Brain microvascular endothelial cell (primary cell): ENCODE data around the gene C3orf20.

Source experiments
- DNase-seq: peaks from one replicate; pipeline ENCODE4 v3.0.0-alpha.2; 2020
- H3K27ac ChIP-seq: fragments of 250-450 bp; sonication (Bioruptor Pico); 2 replicates; pipeline ENCODE4 v1.5.1; 2020; ENCODE audit warnings: mild to moderate bottlenecking, moderate library complexity
- H3K27me3 ChIP-seq: fragments of 250-450 bp; sonication (Bioruptor Pico); replicated peaks from 2 replicates; pipeline ENCODE4 v1.5.1; 2020; ENCODE audit warnings: mild to moderate bottlenecking
- H3K36me3 ChIP-seq: fragments of 250-450 bp; sonication (Bioruptor Pico); replicated peaks from 2 replicates; pipeline ENCODE4 v1.5.1; 2020; ENCODE audit warnings: mild to moderate bottlenecking
- H3K4me3 ChIP-seq: 2 replicates; pipeline ENCODE4 v1.5.1; 2011; ENCODE audit warnings: low read depth, mild to moderate bottlenecking, control low read depth, low read length, moderate library complexity
- CTCF ChIP-seq: IDR thresholded peaks from 2 replicates; pipeline ENCODE4 v1.5.1; 2011; ENCODE audit warnings: low read depth, mild to moderate bottlenecking, moderate library complexity, low read length, control low read depth, inconsistent platforms; ENCODE audit errors: missing control alignments
- in situ Hi-C: cut with HindIII; loops from 2 replicates; pipeline ENCODE4 v1.10.0; 2017; ENCODE audit warnings: low sequenced_read_pairs, low pct_ligation_motif_present

The C3orf20 gene

DNA sequence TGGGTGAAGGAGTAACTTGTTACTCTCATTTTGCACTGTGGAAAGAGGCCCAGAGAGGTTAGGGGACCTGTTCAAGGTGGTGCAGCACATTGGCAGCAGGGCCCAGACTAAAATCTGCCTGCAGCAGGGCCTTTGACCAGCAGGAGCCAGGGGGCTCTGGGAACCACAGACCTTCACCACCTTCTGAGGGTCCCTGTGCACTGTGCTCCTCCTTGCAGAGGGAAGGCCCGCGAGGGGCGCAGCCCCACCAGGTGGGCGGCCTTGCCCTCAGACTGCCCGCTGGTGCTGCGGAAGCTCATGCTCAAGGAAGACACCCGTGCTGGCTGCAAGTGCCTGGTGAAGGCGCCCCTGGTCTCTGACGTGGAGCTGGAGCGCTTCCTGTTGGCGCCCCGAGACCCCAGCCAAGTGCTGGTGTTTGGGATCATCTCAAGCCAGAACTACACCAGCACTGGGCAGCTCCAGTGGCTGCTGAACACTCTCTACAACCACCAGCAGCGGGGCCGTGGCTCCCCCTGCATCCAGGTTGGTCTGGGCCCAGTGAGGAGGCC lies 82.3 kb downstream of the C3orf20 start:
- DNase-seq: no peak
- in situ Hi-C loops: no loop called here
- no peak for TF ChIP-seq CTCF
- H3K36me3 ChIP-seq: no peaks in the 10 kb centered on the region
- H3K27me3 ChIP-seq: no peaks in the 10 kb centered on the region
- H3K27ac ChIP-seq: no peak overlapping the region
- no peak overlapping the region for H3K4me3 ChIP-seq

DNA sequence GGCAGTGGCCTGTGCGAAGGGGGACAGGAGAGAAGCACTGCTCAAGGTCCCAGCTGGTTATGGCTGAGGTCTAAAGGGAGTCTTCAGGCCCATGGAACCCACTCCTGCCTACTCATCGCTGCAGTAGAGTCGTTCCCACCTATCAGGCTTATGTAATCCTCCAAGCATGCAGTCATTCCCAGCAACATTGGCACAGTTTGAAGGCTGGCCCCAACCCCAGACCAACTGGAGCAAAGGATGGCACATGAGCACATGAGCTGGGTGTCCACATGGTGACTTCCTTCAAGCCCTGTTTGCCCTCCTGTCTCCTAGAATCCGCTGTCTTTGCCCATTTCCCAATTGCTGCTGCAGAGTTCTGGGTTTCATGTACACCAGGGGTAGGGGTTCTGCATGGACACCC lies 83.4 kb downstream of the C3orf20 start:
- no peak for DNase-seq
- no peak for TF ChIP-seq CTCF
- in situ Hi-C loops: no loop called here
- no peaks in the 10 kb centered on the region for H3K36me3 ChIP-seq
- no peak overlapping the region for H3K27ac ChIP-seq
- H3K27me3 ChIP-seq: no peaks in the 10 kb centered on the region
- no peak overlapping the region for H3K4me3 ChIP-seq

- in situ Hi-C loops: no loop called here
- no peak for TF ChIP-seq CTCF
- Histone ChIP-seq H3K27me3 (no peaks in the 10 kb centered on the region), H3K27ac (no peak overlapping the region), H3K4me3 (no peak overlapping the region), H3K36me3 (no peaks in the 10 kb centered on the region)
- DNase-seq: no peak
Measured at GRCh38 chr3:14758959-14759358, 84.0 kb downstream of the C3orf20 start.

DNA sequence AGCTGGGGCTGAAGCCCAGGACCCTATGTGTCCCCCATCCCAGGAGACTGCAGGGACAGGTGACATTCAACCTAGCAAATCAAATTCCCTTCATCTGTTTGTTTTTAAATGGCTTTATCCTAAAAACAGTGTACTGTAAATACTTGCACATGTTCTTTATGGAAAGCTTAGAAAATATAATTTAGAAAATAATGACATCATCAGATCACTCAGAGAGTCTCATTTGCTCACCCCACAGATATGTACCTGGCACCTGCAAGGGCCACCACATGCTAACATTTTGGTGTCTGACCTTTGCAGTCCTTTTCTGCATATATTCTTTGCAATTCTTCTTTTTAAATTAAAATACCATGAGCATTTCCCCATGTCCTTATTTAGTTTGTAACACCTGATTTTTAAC lies 85.2 kb downstream of the C3orf20 start:
- no peak for TF ChIP-seq CTCF
- H3K27me3 ChIP-seq: no peaks in the 10 kb centered on the region
- no peaks in the 10 kb centered on the region for H3K36me3 ChIP-seq
- no peak overlapping the region for H3K4me3 ChIP-seq
- no peak for DNase-seq
- no peak overlapping the region for H3K27ac ChIP-seq
- in situ Hi-C loops: no loop called here

DNA sequence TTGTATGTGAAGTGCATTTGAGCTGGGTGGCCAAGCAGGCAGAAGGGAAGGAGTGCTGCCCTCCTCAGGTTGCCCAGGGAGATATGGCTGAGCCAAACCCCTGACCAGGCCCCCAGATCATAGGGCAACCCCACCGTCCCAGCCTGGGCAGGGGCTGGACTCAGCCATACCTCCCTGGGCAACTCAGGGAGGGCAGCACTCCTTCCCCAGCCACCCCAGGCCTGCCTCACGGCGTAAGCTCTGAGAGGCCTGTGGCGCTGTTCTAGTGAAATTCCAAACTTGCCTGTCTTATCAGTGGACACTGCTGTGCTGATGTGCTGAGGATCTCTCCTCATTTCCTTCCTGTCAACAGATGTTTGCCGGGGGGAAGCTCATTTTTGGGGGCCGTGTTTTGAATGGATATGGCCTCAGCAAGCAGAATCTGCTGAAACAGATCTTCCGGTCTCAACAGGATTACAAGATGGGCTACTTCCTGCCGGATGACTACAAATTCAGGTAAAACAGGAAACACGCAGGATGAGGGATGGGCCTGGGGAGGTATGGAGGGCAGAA lies 86.3 kb downstream of the C3orf20 start:
- Histone ChIP-seq H3K36me3 (no peaks in the 10 kb centered on the region), H3K4me3 (no peak overlapping the region), H3K27ac (no peak overlapping the region), H3K27me3 (no peaks in the 10 kb centered on the region)
- TF ChIP-seq CTCF: no peak
- no peak for DNase-seq
- in situ Hi-C loops: no loop called here

DNA sequence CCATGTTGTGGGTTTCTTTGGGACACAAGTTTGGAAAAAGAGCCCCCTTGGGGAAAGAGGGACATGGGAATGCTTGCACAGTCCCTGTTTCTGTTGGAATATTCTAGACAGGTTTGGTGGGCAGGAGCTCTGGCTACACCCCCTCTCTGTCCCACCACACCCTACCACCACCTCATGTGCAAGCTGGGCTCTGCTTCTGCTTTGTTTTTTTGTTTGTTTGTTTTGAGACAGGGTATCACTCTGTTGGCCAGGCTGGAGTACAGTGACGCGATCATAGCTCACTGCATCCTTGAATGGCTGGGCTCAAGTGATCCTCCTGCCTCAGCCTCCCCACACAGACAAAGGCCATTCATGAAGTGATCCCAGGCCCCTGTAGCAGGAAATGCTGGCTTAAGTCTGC lies 86.9 kb downstream of the C3orf20 start:
- Histone ChIP-seq H3K27me3 (no peaks in the 10 kb centered on the region), H3K36me3 (no peaks in the 10 kb centered on the region), H3K27ac (no peak overlapping the region), H3K4me3 (no peak overlapping the region)
- no peak for TF ChIP-seq CTCF
- DNase-seq: no peak
- in situ Hi-C loops: no loop called here
